ENCODE measurements around the gene CEP164.
"Not testable (repeated sequence)": the region's sequence is repeated elsewhere in the genome, so short reads cannot be mapped to it uniquely, and the experiment has no call there.

Gene CEP164

DNA sequence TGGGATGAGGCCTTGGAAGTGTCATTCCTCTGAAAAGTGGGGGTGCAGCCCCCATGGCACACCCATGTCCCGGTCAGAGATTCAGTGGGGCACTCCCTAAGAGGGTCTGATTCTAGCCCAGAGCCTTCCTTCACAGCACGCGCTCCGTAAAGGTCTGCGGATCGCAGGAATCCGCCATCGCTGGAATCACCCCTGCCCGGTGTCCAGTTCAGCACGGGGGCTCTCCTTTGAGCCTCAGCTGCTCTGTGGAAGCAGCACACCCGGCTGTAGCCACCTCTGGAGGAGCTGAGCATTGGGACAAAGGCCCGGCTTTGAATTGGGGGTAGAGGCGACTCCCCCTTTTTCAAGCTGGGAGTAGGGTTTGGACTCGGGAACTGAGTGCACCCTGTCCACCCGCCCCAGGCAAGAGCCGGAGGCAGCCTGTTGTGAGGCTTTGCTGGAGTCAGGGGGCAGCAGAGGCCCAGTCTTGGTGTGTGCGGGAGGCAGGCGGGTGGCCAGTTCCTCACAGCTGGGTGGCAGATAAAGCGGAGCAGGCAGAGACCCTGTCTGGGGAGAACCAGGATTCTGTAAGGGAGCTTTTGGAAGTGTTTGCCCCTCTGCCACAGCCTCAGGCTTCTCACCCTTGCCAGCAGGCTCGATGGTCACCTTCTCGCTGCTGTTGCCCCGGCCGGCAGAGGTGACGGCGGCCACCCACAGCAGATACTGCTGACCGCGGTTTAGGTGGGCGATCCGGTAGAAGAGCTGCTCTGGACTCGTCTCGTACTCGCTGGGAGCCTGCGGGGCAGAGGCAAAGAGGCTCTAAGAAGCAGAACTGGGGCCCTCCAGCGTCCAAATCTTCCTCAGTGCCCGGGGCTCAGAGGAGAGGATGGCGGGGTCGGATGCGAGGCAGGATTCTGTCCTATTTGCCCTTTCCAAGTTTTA, 115.9 kb downstream of the CEP164 start:
- no peak for DNase-seq

DNA sequence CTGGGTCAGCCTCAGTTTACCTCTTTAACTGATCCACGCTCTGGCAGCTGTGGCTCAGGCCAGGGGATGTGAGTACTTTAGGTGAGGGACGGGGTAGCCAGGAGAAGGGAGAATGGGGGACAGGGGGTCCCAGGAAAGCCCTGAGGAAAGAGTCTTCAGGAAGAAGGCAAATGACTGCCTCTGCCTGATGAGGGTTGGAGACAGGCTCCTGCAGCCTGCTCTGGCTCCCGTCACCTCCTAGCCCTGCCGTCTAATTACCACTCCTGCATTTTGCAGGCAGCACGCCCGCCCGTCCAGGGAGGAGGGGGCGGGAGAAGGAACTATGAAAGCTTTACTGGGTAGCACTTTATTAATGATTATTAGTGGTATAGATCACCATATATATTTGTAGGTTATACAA, 116.6 kb downstream of the CEP164 start:
- no peak for DNase-seq

DNA sequence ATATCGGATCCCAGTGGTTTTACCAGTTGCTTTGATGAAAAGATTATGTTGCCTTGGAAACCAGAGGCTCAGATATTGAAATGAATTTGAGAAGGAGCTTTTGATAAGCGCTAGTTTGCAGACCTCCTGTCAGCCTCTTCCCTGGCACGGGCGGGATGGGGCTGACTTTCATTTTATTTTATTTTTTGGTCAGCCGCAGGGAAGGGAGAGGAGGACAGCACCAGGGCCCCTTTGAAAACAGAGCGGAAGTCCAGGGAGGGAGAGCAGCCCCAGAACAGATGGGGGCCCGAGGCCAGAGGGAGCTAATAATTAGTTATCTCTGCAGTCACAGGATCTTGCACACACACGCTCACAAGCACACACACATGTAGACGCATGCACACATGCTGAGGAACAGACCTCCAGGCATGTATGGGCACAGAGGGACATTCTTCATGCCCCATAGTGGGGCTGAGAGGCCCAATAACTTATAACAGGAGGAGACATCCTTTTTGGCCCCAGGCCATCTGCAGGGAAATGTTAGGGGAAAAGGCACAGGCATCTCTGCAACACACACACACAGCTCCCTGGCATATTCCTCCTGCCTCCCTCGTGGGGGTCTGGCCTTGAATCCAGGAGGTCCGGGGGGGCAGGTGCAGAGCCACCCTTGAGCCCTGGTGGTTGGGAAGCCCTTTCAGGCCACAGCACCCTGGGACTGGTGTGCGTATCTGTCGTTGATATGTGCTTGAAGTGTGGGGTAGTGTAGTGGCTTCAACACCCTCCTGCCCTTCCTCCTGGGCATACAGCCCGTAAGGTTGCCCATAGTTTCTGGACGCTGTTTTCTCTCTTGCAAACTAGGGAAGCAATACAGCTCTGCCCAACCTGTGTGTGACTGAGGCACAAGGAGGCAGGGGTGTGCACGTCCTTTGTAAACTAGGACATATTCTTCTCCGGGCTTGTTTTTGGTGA, 117.3 kb downstream of the CEP164 start:
- no peak for DNase-seq

DNA sequence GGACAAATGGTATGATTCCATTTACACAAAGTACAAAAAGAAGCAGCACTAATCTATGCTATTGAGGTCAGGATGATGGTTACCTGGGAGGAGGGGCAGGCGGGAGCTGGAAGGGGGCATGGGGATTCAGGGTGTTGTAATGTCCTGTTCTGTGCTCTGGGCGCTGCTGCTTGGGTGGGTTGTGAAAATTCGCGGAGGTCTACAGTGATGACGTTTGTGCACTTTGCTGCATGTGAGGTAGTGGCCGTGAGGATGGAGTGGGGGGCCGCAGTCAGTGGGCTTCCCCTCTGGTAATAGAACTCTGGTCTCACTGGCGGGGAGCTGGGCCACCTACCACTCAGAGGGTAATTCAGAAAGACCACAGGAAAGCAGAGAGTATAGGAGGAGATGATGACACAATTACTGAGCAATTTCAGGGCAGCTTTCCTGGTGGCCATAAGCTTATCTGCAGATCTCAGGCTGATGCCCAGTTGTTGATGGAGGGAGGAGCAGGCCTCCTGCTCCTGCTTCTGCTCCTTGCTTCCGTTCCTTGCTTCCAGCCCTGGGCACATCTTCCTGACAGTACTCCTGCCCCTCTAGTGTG, 121.5 kb downstream of the CEP164 start:
- no peak for DNase-seq

DNA sequence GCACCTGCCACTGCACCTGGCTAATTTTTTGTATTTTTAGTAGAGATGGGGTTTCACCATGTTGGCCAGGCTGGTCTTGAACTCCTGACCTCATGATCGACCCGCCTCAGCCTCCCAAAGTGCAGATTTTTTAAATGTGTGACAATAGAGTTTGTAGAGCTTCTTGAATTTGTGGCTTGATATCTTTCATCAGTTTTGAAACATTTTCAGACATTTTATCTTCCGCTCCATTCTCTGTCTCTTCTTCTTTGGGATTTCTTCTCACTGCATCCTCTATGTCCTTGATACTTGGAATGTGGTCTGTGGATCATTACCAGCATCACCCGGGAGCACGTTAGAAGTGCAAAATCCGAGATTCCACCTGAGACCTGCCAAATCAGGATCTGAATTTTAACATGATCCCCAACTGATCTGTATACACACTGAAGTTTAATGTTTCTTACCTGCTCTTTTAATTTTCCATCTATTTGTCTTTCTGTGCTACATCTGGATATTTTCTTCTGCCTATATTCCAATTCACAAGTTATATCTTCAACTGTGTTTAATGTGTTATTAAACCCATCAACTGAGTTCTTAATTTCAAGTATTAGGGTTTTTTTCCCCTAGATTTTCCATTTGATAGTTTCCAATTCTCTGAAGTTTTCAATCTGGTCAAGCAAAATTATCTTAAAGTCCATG, 126.4 kb downstream of the CEP164 start:
- no peak for DNase-seq

DNA sequence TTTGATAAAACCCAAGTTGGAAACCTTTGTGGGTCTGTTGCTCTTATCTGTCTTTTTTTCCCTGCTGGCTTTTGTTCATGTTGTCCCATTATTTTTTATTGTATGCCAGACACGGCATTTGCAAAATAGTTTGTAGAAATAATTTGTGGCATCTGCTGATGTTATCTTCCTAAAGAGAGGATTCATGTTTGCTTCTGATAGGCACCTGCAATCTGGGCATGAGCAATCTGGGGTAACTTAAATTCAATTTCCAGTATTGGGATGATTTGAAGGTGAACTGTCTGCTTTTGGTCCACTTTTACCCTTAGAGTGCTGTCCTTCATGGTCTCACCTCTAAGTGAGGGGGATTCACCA, 126.9 kb downstream of the CEP164 start:
- DNase-seq, result no peak

DNA sequence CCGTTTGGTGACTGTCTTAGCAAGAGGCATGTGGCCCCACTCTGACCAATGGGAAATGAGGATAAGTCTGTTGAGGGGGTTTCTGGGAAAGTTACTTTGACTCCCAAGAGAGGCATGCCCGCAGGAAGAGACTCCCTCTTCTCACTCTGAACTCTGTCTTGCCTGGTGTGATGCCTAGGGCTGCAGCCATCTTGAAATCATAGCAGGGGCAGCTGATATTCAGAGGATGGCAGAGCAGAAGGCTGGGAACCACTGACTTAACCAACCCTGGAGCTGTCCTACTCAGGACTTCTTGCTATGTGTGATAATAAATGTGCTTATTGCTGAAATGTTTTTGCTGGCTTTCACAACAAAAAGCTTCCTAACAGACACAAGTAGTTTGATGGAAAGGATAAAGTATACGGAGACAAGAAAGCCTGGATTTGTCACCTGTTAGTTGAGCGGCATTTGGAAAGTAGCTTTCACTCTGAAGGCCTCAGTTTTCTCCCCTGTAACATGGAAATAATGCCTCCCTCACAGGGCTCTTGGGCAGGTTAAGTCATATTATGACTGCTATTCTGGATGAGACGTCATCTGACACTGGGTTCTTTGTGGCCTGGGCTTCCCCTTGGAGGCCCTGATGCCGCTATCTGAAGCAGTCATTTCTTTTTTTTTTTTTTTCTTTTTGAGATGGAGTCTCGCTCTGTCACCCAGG, 128.5 kb downstream of the CEP164 start:
- DNase-seq, result no peak

DNA sequence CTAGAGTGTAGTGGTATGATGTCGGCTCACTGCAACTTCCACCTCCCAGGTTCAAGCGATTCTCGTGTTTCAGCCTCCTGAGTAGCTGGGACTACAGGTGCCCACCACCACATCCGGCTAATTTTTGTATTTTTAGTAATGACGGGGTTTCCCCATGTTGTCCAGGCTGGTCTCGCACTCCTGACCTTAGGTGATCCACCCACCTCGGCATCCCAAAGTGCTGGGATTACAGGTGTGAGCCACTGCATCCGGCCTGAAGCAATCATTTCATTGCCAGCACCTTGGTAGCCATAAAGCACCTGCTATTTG, 129.0 kb downstream of the CEP164 start:
- not testable (repeated sequence) for DNase-seq

DNA sequence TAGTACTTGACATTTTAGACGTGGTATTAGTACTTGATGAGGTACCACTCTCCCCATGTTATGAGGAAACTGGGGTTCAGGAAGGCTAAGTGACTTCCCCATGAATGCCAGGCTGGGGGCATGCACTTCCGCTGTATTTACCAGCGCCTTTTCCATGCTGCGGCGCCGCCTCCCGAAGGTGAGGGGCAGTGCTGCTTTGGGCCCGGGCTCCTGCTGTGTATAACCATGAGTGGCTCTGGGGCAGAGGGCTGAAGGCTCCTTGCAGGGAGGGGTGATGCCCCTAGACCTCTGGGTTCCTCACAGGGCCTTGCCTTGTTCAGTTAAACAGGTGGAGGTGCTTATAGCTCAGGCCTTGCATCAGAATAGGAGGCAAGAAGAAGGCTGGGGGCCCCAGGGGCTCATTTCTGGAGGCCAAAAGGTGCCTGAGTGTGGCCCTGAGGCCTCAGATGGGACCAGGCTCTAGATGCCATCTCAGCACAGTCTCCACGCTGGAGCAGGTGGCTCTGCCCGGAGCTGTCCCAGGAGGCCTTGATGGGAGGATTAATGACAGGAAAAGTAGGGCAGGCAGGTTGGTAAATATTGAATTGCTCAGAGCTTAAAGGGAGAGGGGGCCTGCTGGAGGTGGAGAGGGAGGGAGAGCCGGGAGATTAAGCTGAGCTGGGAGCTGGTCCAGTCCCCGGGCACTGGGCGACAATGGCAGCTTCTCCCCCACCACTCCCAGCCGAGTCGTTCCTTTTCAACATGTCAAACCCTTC, 129.6 kb downstream of the CEP164 start:
- no peak for DNase-seq

DNA sequence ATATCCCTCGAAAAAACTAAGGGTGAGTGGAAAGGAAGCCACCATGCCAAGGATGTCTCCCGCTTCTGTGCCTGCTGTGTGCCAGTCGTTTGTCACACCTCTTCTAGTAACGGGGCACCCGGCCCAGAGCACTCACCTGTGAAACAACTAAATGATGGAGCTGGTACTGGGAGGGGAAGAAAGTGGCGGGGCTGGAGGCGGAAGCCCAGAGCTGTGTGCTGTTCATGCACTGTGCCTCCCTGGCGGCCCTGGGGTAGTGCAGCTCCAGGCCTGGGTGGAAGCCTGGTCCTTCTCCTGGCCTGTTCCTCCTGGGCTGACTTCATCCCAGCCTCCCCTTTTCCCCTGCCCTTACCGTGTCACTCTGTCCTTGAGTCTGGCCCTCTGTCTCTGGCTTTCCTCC, 130.2 kb downstream of the CEP164 start:
- DNase-seq, result no peak

DNA sequence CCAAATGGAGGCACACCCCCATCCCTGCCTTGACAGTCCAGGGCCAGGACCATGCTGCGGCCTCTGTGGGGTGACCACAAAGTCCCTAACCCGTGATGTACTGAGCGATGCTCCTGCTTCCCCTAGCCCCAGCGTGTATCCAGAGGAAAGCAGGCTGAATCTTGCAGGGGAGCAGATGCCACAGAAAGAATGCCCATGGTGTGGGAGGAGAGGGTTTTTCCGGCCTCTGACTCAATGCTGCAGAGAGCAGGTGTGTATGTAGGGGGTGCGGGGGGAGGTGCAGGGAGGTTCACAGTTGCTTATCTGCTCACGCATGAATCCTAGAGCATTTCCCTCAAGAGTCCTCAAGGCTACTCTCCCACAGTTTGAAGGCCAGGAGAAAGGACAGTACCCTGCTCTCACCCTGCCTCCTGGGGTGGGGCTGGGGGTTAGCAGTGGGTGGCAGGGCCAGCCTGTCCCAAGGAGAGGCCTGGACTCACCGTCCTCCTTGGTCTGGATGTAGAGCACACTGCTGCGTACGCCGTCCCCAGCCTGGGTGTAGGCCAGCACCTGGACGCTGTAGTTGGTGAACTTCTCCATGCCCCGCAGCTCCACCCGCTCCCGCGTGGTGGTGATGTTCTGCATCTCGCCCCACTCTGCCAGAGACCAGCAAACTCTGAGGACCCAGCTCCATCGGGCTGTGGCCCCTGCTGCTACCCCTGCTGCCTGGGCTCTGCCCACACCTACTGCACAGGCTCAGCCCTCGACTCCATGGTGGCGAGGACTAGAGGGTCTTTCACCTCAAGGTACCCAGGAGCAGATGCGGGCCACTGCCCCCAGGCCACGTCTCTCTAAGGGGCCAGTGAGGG, 130.8 kb downstream of the CEP164 start:
- DNase-seq, result no peak

DNA sequence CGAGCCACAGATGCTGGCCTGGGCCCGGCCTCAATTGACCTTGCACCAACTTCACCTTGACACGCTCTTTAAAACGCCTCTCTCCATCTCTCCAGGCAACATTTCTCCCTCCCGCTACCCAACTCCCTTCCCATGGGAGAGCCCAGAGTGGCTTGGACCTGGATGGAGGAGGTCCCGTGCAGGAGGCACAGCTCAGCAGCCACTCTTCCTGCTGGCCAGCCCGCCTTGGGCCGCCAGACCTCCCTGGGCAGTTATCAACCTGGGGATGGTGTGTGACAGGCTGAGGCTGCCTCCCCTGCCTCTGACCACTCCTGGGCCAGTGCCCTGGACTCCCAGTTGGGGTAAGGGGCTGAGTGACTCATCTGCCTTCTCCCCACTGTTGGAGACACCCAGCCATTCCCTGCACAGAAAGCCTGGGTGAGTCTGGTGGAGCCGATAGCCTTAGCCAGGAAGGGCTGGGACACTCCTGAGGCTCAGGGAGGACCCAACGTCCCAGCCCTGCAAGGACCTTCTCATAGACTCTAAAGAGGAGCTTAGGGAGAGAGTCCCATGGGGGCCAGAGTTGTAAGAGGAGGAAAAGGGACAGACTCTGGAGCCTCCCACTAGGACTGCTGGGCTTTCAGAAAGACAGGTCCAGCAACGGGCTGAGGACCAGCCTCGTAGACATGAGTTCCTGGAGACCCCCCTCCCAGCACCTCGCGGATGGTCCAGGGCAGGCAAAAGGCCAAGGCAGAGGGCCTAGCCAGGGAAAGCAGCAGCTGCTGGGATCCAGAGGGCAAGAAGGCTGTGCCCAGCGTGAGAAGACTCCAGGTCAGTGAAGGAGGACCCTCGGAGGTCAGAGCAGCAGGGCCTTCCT, 131.7 kb downstream of the CEP164 start:
- no peak for DNase-seq

DNA sequence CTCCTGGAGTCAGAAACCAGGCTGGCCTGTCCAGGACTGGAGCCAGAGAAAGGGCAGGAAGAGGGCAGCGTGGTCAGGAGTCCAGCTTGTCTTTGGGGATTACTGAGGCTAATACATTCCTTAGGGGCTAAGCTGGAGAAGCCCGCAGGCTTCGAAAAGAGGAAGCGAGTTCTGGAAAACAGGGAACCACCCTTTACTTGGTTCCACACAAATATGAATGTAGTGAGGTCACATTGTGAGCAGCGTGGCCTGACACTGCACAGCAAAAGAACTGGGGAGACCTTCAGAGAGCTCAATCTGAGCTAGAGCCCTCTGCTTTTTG, 132.3 kb downstream of the CEP164 start:
- DNase-seq, result no peak

DNA sequence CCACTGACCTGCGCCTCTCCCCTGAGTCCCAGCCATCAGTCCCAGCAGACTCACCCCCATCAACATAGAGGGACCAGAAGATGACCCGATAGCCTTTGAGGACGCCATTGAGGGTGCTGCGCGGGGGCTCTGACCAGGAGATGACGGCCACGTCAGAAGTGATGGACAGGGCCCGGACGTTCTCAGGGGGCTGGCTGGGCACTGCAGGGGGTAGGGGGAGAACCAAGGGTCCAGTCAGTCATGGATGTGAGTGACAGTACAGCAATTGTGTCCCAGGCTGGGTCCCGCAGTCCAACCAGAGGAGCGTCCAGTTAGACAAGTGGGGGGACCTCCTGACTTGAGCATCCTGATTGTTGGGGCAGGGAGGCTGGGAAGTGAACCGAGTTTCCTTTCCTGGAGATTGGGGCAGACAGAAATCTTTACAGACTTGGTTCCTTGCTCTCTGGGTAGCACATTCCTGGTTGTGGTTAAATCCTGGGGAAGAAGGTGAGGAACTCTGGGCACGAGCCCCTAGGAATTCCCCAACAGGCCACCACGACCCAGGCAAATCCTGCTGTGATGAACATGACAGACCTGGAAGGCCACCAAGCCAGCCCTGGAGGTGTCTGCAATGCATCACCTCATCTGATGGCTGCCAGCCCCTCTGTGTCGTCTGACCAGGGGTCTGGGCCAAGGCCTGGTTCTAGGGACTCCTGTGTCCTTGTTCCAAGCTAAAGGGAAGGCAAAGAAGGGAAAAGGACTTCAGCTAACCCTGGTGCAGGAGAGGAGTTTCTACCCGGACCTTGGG, 133.9 kb downstream of the CEP164 start:
- no peak for DNase-seq

DNA sequence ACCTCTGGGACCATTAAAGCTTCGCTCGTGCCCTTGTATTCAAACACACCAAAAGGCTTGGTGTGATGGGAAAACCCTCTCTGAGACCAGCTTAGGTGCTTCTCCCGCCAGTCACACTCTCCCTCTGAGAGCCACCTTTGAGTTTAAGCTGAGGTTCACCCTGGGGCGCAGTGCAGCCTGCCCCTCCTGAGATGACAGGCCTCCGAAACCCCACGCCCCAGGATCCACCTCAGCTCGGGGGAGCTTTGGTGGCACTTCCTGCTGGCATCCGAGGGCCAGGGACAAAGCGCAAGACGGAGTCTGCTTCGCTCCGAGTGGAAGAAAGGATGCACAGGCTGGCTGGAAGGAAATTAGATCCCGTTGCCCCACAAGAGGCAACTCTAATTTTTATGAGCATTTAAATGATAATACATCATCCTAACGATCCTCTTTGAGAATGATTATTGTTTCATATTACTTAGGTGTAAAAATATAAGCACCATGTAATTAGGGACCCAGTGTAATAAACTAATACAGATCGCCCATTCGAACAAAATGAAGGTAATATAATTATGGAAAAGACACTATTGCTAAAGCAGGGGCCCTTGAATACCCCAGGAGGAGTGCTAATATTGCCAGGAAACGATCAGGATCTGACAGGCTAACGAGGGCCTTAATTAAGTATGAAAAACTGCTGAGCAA, 134.7 kb downstream of the CEP164 start:
- DNase-seq, result no peak

DNA sequence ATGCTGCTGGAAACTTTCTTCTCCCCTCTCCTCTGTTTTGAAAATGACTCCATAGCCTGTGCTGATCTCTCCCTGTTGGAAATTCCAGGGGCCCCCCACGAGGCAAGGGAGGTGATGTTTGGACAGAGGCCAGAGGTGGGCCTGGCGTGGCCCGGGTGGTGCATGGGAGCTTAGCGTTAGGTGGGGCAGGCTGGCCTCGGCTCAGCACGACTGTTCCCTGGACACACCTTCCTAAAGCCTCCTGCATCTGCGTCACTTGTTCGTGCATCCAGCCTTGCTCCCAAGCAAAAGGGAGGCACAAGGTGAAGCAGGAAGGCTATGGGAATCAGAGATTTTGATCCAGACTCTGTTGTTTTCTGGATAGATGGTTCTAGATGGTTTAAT, 135.2 kb downstream of the CEP164 start:
- no peak for DNase-seq
